Colonic mucosa (tissue), 4 donors: Measurements from ENCODE around the gene ACTL6B. TPM values are rescaled to one million over a fixed set of nuclear protein-coding genes. Genes with fewer than 3 reads are reported as not detected.

Experiments
- DNase-seq: peaks from one replicate; pipeline ENCODE4 v3.0.0-alpha.2; 2020
- H3K27ac ChIP-seq: fragments of 200-600 bp; one replicate; pipeline ENCODE4 v1.8.0; 2021
- H3K27me3 ChIP-seq: fragments of 200-600 bp; one replicate; pipeline ENCODE4 v1.8.0; 2021
- H3K36me3 ChIP-seq: fragments of 200-600 bp; one replicate; pipeline ENCODE4 v1.8.0; 2021
- H3K4me1 ChIP-seq: fragments of 200-600 bp; one replicate; pipeline ENCODE4 v1.8.0; 2021; ENCODE audit warnings: mild to moderate bottlenecking
- H3K4me3 ChIP-seq: fragments of 200-600 bp; one replicate; pipeline ENCODE4 v1.8.0; 2021
- H3K9ac ChIP-seq, 2 donors: one replicate each; pipeline ENCODE4 v1.7.0; 2013; ENCODE audit warnings: control low read depth in 2 of 2, low read depth in 2 of 2, low read length in 2 of 2
- H3K9me3 ChIP-seq: fragments of 200-600 bp; one replicate; pipeline ENCODE4 v1.8.0; 2021
- intact Hi-C: fragments of 100-400 bp; cut with DNase I; formaldehyde crosslinking; loops from one replicate; pipeline ENCODE4 v1.14.1; 2022
- total RNA-seq, 2 donors: library from RNA; stranded (reverse); fragmentation: NEBNext Ultra II Directional in 1 of 2; extraction: Animal tissue kit (Norgen Biotek cat#: 25700) in 1 of 2; gene quantifications; one replicate each; pipeline ENCODE4 v1.2.1, GENCODE V29; 2021
- TF ChIP-seq, protein P1 (sequence below): fragments of 200-600 bp; IDR thresholded peaks from one replicate; pipeline ENCODE4 v1.8.0; 2022; ENCODE audit warnings: antibody characterized with exemption, mild to moderate bottlenecking
- donor health status: healthy.
- donor health status: DM: no; HTN: no; CAD: no.
- donor health status: DM: no; HTN: no; CAD: no.

The ACTL6B gene
- total RNA-seq, 2 donors from 2014 or later = 0.29 TPM; not detected in 1

DNA sequence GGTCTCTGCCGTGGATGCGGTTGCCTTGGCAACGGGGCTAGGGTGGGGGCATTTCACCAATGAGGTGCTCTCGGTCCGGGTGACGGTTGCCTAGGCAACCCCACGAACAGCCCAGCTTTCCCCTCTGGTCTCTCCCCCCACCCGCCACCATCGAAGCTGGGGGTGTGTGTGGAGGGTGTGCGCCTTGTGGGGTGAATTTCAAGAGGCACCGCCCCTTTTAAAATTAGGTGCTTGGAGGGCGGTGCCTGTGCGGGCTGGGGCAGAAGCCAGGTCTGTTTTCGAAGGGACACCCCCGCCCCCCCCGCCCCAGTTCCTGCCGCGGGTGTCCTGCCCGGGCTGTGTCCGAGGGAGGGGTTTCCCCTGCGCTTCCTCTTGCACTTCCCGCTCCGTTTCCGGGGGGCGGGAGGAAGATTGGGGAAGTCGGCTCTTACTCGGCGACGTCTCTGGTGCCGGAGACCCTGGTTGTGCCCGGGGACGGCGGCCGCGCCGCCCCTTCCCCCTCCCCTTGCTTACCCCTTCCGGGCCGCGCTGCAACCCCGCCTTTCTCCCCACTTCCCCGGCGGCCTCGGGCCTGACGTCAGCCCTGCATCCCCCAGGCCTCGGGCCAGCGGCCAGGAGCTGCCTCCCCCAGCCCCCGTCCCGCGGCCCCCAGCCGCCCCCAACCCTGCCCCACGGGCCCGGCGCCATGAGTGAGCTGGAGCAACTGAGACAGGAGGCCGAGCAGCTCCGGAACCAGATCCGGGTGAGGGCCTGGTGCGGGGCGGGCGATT, 19.5 kb upstream of the ACTL6B start:
- intact Hi-C loops = loop anchor here (10.0 kb wide), 1 partner anchor 71 kb away; the partner anchor contains the start of gene PCOLCE

GRCh38 chr7:100675105-100675451, 18.8 kb upstream of the ACTL6B start:
- intact Hi-C loops = loop anchor here (10.0 kb wide), 1 partner anchor 70 kb away; the partner anchor contains the start of gene PCOLCE
- no peak for DNase-seq

More for the DNA sequence above, 19.5 kb upstream of the ACTL6B start:
- Histone ChIP-seq H3K9me3 (no peaks in the 10 kb centered on the region), H3K27ac (peak overlapping the region; percentile 96), H3K27me3 (no peaks in the 10 kb centered on the region), H3K9ac (peak overlapping the region; percentile 56 to 93), H3K4me1 (no peaks in the 10 kb centered on the region), H3K36me3 (peaks cover 24% of the 10 kb centered on the region), H3K4me3 (peak overlapping the region; percentile 80)
- TF ChIP-seq, protein P1, sequence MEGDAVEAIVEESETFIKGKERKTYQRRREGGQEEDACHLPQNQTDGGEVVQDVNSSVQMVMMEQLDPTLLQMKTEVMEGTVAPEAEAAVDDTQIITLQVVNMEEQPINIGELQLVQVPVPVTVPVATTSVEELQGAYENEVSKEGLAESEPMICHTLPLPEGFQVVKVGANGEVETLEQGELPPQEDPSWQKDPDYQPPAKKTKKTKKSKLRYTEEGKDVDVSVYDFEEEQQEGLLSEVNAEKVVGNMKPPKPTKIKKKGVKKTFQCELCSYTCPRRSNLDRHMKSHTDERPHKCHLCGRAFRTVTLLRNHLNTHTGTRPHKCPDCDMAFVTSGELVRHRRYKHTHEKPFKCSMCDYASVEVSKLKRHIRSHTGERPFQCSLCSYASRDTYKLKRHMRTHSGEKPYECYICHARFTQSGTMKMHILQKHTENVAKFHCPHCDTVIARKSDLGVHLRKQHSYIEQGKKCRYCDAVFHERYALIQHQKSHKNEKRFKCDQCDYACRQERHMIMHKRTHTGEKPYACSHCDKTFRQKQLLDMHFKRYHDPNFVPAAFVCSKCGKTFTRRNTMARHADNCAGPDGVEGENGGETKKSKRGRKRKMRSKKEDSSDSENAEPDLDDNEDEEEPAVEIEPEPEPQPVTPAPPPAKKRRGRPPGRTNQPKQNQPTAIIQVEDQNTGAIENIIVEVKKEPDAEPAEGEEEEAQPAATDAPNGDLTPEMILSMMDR = no peak
- DNase-seq = peak; percentile 80

DNA sequence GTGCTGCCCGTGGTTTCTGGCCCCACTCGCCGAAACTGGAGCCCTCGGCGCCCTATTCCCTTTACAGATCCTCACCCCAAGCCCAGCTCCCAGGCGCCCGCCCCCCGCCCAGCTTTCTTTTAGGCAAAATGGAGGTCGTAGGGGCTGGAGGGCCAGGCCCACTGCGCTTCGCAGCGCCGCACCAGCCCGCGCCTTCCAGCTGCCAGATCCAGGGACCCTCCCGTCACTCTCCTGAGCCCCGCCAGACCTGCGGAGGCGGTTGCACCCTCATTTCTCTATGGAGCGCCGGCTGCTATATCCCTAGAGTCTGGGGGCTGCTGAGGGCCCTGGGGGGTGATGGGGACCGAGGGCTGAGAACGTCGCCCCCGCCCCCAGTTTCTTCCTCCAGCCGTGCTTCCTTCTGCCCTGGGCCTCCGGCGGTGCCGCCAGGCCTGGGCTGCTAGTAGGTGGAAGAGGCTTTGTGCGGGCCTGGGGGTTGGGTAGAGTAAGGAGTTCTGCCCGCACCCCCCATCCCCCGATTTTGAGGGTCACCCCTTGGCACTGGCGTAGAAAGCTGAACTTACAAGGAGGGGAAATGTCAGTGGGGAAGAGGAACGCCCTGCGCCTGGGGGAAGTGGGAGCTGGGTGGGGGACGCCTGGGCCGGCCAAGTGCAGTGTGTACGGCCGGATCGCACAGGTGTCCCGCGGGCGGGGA, 18.3 kb upstream of the ACTL6B start:
- Histone ChIP-seq H3K4me1 (no peaks in the 10 kb centered on the region), H3K27me3 (no peaks in the 10 kb centered on the region), H3K9me3 (no peaks in the 10 kb centered on the region), H3K27ac (peak overlapping the region; percentile 96), H3K36me3 (peaks cover 23% of the 10 kb centered on the region), H3K4me3 (peak overlapping the region; percentile 80), H3K9ac (peak overlapping the region; percentile 72 to 93)
- DNase-seq = peak; percentile 57
- TF ChIP-seq, protein P1 = no peak
- intact Hi-C loops = loop anchor here (10.0 kb wide), 1 partner anchor 70 kb away; the partner anchor contains the start of gene PCOLCE

More at GRCh38 chr7:100675105-100675451, 18.8 kb upstream of the ACTL6B start:
- Histone ChIP-seq H3K9me3 (no peaks in the 10 kb centered on the region), H3K4me1 (no peaks in the 10 kb centered on the region), H3K9ac (peak overlapping the region; percentile 72 to 93), H3K27ac (peak overlapping the region; percentile 96), H3K36me3 (peaks cover 24% of the 10 kb centered on the region), H3K27me3 (no peaks in the 10 kb centered on the region), H3K4me3 (peak overlapping the region; percentile 80)
- TF ChIP-seq, protein P1 = no peak

- peak; percentile 61 for DNase-seq
- Histone ChIP-seq H3K4me3 (peak overlapping the region; percentile 80), H3K36me3 (peaks cover 18% of the 10 kb centered on the region), H3K27me3 (no peaks in the 10 kb centered on the region), H3K27ac (peak overlapping the region; percentile 96), H3K4me1 (no peaks in the 10 kb centered on the region), H3K9me3 (no peaks in the 10 kb centered on the region), H3K9ac (peak overlapping the region; percentile 72 to 93)
- TF ChIP-seq, protein P1 = no peak
- intact Hi-C loops = loop anchor here (10.0 kb wide), 1 partner anchor 69 kb away; the partner anchor contains the start of gene PCOLCE
Measured at GRCh38 chr7:100673942-100674410, 17.7 kb upstream of the ACTL6B start.

- Histone ChIP-seq H3K4me3 (peak within 1 kb of the TSS; percentile 80), H3K36me3 (peaks cover 14% of the 10 kb centered on the region), H3K9ac (peak within 1 kb of the TSS; percentile 72 to 93), H3K9me3 (no peaks in the 10 kb centered on the region), H3K27me3 (no peaks in the 10 kb centered on the region), H3K4me1 (no peaks in the 10 kb centered on the region), H3K27ac (peak within 1 kb of the TSS; percentile 96)
- TF ChIP-seq, protein P1 = no peak
- DNase-seq = peak; percentile 100
- intact Hi-C loops = loop anchor here (10.0 kb wide), 1 partner anchor 69 kb away; the partner anchor contains the start of gene PCOLCE
Measured at GRCh38 chr7:100673302-100673941, 17.2 kb upstream of the ACTL6B start, which contains the start of gene GNB2. TSS of gene GNB2 (plus strand) at chr7:100673740. CDS start at chr7:100676266, 2,526 bp downstream.
